Keratinocyte (primary cell): ENCODE results near the gene LAIR2. TPM values are rescaled to one million over a fixed set of nuclear protein-coding genes. Genes with fewer than 3 reads are reported as not detected.

Experiments
- DNase-seq: peaks from one replicate; pipeline ENCODE4 v3.0.0-alpha.2; 2011; ENCODE audit warnings: low read depth, missing footprints, low spot score
- FAIRE-seq: peaks from 2 replicates; lab custom pipeline; 2011; peaks lifted over from hg19 to GRCh38; lab: Jason Lieb, UNC
- H2AFZ ChIP-seq: 2 replicates; pipeline ENCODE4 v1.6.0; 2012; ENCODE audit warnings: low read length, control low read depth, inconsistent platforms; ENCODE audit not compliant: control insufficient read depth
- H3K27ac ChIP-seq: 2 replicates; pipeline ENCODE4 v1.5.1; 2011; ENCODE audit warnings: low read length; ENCODE audit not compliant: control insufficient read depth, insufficient read depth
- H3K27me3 ChIP-seq: 3 replicates; pipeline ENCODE4 v1.6.0; 2011; ENCODE audit warnings: low read length; ENCODE audit not compliant: control insufficient read depth, insufficient read depth; ENCODE audit errors: extremely low read depth
- H3K36me3 ChIP-seq, 2 experiments: 2 replicates in 1 of 2; 3 replicates in 1 of 2; pipeline ENCODE4 v1.5.1; 2011; ENCODE audit warnings: low read length in 2 of 2, mild to moderate bottlenecking in 1 of 2; ENCODE audit not compliant: control insufficient read depth in 2 of 2, insufficient read depth in 2 of 2; ENCODE audit errors: extremely low read depth in 1 of 2
- H3K4me1 ChIP-seq: 3 replicates; pipeline ENCODE4 v1.5.1; 2011; ENCODE audit warnings: low read length; ENCODE audit not compliant: control insufficient read depth, insufficient read depth; ENCODE audit errors: extremely low read depth
- H3K4me2 ChIP-seq: 3 replicates; pipeline ENCODE4 v1.6.0; 2011; ENCODE audit warnings: low read depth, low read length; ENCODE audit not compliant: control insufficient read depth, insufficient read depth; ENCODE audit errors: extremely low read depth
- H3K4me3 ChIP-seq, 3 experiments: fragments of 200-600 bp in 1 of 3; sonication (generic) in 1 of 3; 2 replicates in 2 of 3; 3 replicates in 1 of 3; pipeline ENCODE4 v1.5.1; 2011 to 2016; ENCODE audit warnings: low read length in 3 of 3, mild to moderate bottlenecking in 3 of 3, control low read depth in 2 of 3, inconsistent platforms in 1 of 3, low read depth in 1 of 3, mixed read lengths in 1 of 3, mixed run types in 1 of 3, moderate library complexity in 1 of 3; ENCODE audit not compliant: control insufficient read depth in 2 of 3, insufficient read depth in 2 of 3; ENCODE audit errors: extremely low read depth in 1 of 3
- H3K79me2 ChIP-seq: 2 replicates; pipeline ENCODE4 v1.6.0; 2012; ENCODE audit warnings: low read length; ENCODE audit not compliant: control insufficient read depth, insufficient read depth
- H3K9ac ChIP-seq: 3 replicates; pipeline ENCODE4 v1.6.0; 2011; ENCODE audit warnings: low read length; ENCODE audit not compliant: control insufficient read depth, insufficient read depth; ENCODE audit errors: extremely low read depth
- H3K9me1 ChIP-seq: 3 replicates; pipeline ENCODE4 v1.6.0; 2011; ENCODE audit warnings: low read length; ENCODE audit not compliant: control insufficient read depth, insufficient read depth; ENCODE audit errors: extremely low read depth
- H3K9me3 ChIP-seq: 2 replicates; pipeline ENCODE4 v1.5.1; 2012; ENCODE audit warnings: low read depth, low read length; ENCODE audit not compliant: control insufficient read depth
- H4K20me1 ChIP-seq: 3 replicates; pipeline ENCODE4 v1.6.0; 2011; ENCODE audit warnings: low read length; ENCODE audit not compliant: control insufficient read depth, insufficient read depth; ENCODE audit errors: extremely low read depth
- CTCF ChIP-seq, 3 experiments: IDR thresholded peaks in 1 of 3; conservative IDR thresholded peaks in 1 of 3; optimal IDR thresholded peaks in 1 of 3; 2 replicates in 2 of 3; 3 replicates in 1 of 3; pipeline versions ENCODE3 to v1.5.1; 2011; ENCODE audit warnings: low read length in 3 of 3, mild to moderate bottlenecking in 3 of 3, moderate library complexity in 2 of 3, control low read depth in 1 of 3, inconsistent platforms in 1 of 3; ENCODE audit not compliant: insufficient read depth in 2 of 3; ENCODE audit errors: extremely low read depth in 1 of 3
- EZH2 ChIP-seq: IDR thresholded peaks from one replicate; pipeline ENCODE4 v1.6.1; 2012; ENCODE audit warnings: inconsistent platforms, mild to moderate bottlenecking, low read length, moderate library complexity
- dilution Hi-C: fragments of 300-500 bp; cut with MboI; formaldehyde crosslinking; loops from one replicate; pipeline ENCODE4 v1.7.0; 2020; ENCODE audit warnings: low sequenced_read_pairs; ENCODE audit not compliant: extremely low pct_ligation_motif_present
- polyA plus RNA-seq, 5 experiments: library from polyadenylated mRNA; depleted of rRNA in 3 of 5; stranded (reverse) in 3 of 5; stranded (forward) in 1 of 5; unstranded in 1 of 5; fragments of >200 nt; gene quantifications; 1 replicate in 1 of 5; 2 replicates in 3 of 5; 3 replicates in 1 of 5; pipeline versions ENCODE4 v1.2.1 to v1.2.3, GENCODE V29; 2011 to 2012; ENCODE audit warnings: missing spikeins in 2 of 5, low read depth in 1 of 5, low replicate concordance in 1 of 5

Gene LAIR2
- polyA plus RNA-seq, 1 donor (not counting 4 experiments of a cell fraction or from before 2014, with no cell fraction given): not detected

- H4K20me1 ChIP-seq: no peaks in the 10 kb centered on the region
- TF ChIP-seq EZH2: no peak
- TF ChIP-seq CTCF (optimal IDR thresholded peaks at IDR 0.05 in 1 of 3, IDR thresholded peaks at IDR 0.05 in 1 of 3, conservative IDR thresholded peaks at IDR 0.05 in 1 of 3; ENCODE audit: extremely low read depth in 1 of 3, insufficient read depth in 2 of 3, low read length in 3 of 3): no peak
- H3K27ac ChIP-seq: no peak overlapping the region
- FAIRE-seq (no peak), DNase-seq (no peak)
- H3K4me3 ChIP-seq: no peak overlapping the region
- H3K79me2 ChIP-seq: no peaks in the 10 kb centered on the region
- H3K4me2 ChIP-seq: no peak overlapping the region
- H2AFZ ChIP-seq: no peak overlapping the region
- H3K9ac ChIP-seq: no peak overlapping the region
- H3K36me3 ChIP-seq: no peaks in the 10 kb centered on the region
- dilution Hi-C loops: no loop called here
- H3K27me3 ChIP-seq: no peaks in the 10 kb centered on the region
- H3K9me3 ChIP-seq: peaks cover 15% of the 10 kb centered on the region
- no peaks in the 10 kb centered on the region for H3K9me1 ChIP-seq
- no peaks in the 10 kb centered on the region for H3K4me1 ChIP-seq
Measured at GRCh38 chr19:54534156-54534555, 31.5 kb downstream of the LAIR2 start.

GRCh38 chr19:54535601-54536000, 33.0 kb downstream of the LAIR2 start:
- FAIRE-seq (no peak), DNase-seq (no peak)
- TF ChIP-seq CTCF (optimal IDR thresholded peaks at IDR 0.05 in 1 of 3, IDR thresholded peaks at IDR 0.05 in 1 of 3, conservative IDR thresholded peaks at IDR 0.05 in 1 of 3; ENCODE audit: extremely low read depth in 1 of 3, insufficient read depth in 2 of 3, low read length in 3 of 3): no peak
- TF ChIP-seq EZH2: no peak
- dilution Hi-C loops: no loop called here
- Histone ChIP-seq H3K4me2 (no peak overlapping the region), H4K20me1 (no peaks in the 10 kb centered on the region), H3K27me3 (no peaks in the 10 kb centered on the region), H3K27ac (no peak overlapping the region), H3K4me1 (no peaks in the 10 kb centered on the region), H3K9ac (no peak overlapping the region), H3K9me1 (no peaks in the 10 kb centered on the region), H3K79me2 (no peaks in the 10 kb centered on the region), H3K4me3 (no peak overlapping the region), H2AFZ (no peak overlapping the region), H3K9me3 (peaks cover 15% of the 10 kb centered on the region), H3K36me3 (no peaks in the 10 kb centered on the region)
